ENCODE data around the gene CDY2A. TPM values are rescaled to one million over a fixed set of nuclear protein-coding genes. Genes with fewer than 3 reads are reported as not detected.

CDY2A gene
- not detected for total RNA-seq

GRCh38 chrY:18025487-18025886, at the start of gene CDY2A:
CDY2A (plus strand) TSS chrY:18025787; CDS start chrY:18026115, 328 bp downstream.

Other genes starting within 250 kb of the CDY2A start
- not detected for gene CDY2B, start 145.6 kb upstream of the CDY2A start, total RNA-seq